ENCODE results near the gene LUZP2. TPM values are rescaled to one million over a fixed set of nuclear protein-coding genes. Genes with fewer than 3 reads are reported as not detected.

Gene LUZP2
- total RNA-seq, 2 donors from 2014 or later = 0.28 to 4.1 TPM

- no peak for DNase-seq (ENCODE audit: low spot score)
- 88% methylated on average over 5 of the region's 5 CpGs for WGBS
- Histone ChIP-seq H3K36me3 (no peaks in the 10 kb centered on the region), H3K27ac (no peak overlapping the region), H3K4me3 (no peak overlapping the region), H3K9me3 (no peaks in the 10 kb centered on the region), H3K27me3 (replicated peaks; ENCODE audit: insufficient read depth) (no peaks in the 10 kb centered on the region), H3K4me1 (replicated peaks) (no peaks in the 10 kb centered on the region)
- intact Hi-C loops (cut with DNase I) = no loop called here
- TF ChIP-seq CTCF (IDR thresholded peaks at IDR 0.05) = no peak
- no peak for TF ChIP-seq POLR2A (IDR thresholded peaks at IDR 0.05)
- no peak for TF ChIP-seq POLR2AphosphoS5 (IDR thresholded peaks at IDR 0.05)
These were observed 250.7 kb downstream of the LUZP2 start for GRCh38 chr11:24747275-24748251.

GRCh38 chr11:24748261-24748660, 251.4 kb downstream of the LUZP2 start:
- 82% methylated on average over 7 of the region's 7 CpGs for WGBS
- intact Hi-C loops (cut with DNase I) = no loop called here
- H3K9me3 ChIP-seq = no peaks in the 10 kb centered on the region
- no peak overlapping the region for H3K27ac ChIP-seq
- no peaks in the 10 kb centered on the region for H3K4me1 ChIP-seq (replicated peaks)
- no peaks in the 10 kb centered on the region for H3K27me3 ChIP-seq (replicated peaks; ENCODE audit: insufficient read depth)
- H3K36me3 ChIP-seq = no peaks in the 10 kb centered on the region
- DNase-seq (ENCODE audit: low spot score) = no peak
- no peak overlapping the region for H3K4me3 ChIP-seq
- TF ChIP-seq CTCF (IDR thresholded peaks at IDR 0.05) (no peak), POLR2AphosphoS5 (IDR thresholded peaks at IDR 0.05) (no peak), POLR2A (IDR thresholded peaks at IDR 0.05) (no peak)

- Histone ChIP-seq H3K4me3 (no peak overlapping the region), H3K27ac (no peak overlapping the region)
- intact Hi-C loops (cut with DNase I) = no loop called here
These were observed 257.6 kb downstream of the LUZP2 start for GRCh38 chr11:24754406-24754805.

GRCh38 chr11:24755260-24755839, 258.5 kb downstream of the LUZP2 start:
- Histone ChIP-seq H3K27me3 (replicated peaks; ENCODE audit: insufficient read depth) (no peaks in the 10 kb centered on the region), H3K36me3 (no peaks in the 10 kb centered on the region), H3K9me3 (no peaks in the 10 kb centered on the region), H3K4me3 (no peak overlapping the region), H3K4me1 (replicated peaks) (no peaks in the 10 kb centered on the region), H3K27ac (no peak overlapping the region)
- WGBS = 66% methylated on average over 7 of the region's 7 CpGs
- TF ChIP-seq CTCF (IDR thresholded peaks at IDR 0.05) (no peak), POLR2AphosphoS5 (IDR thresholded peaks at IDR 0.05) (no peak), POLR2A (IDR thresholded peaks at IDR 0.05) (no peak)
- intact Hi-C loops (cut with DNase I) = no loop called here
- no peak for DNase-seq (ENCODE audit: low spot score)

More at GRCh38 chr11:24754406-24754805, 257.6 kb downstream of the LUZP2 start:
- no peaks in the 10 kb centered on the region for H3K36me3 ChIP-seq
- no peaks in the 10 kb centered on the region for H3K4me1 ChIP-seq (replicated peaks)
- TF ChIP-seq POLR2A (IDR thresholded peaks at IDR 0.05) = no peak
- DNase-seq (ENCODE audit: low spot score) = no peak
- H3K9me3 ChIP-seq = no peaks in the 10 kb centered on the region
- no peaks in the 10 kb centered on the region for H3K27me3 ChIP-seq (replicated peaks; ENCODE audit: insufficient read depth)

GRCh38 chr11:24759742-24760141, 262.9 kb downstream of the LUZP2 start:
- TF ChIP-seq POLR2A (IDR thresholded peaks at IDR 0.05) (no peak), POLR2AphosphoS5 (IDR thresholded peaks at IDR 0.05) (no peak), CTCF (IDR thresholded peaks at IDR 0.05) (no peak)
- 91% methylated on average over 3 of the region's 3 CpGs for WGBS
- no peak for DNase-seq (ENCODE audit: low spot score)
- Histone ChIP-seq H3K4me3 (no peak overlapping the region), H3K27me3 (replicated peaks; ENCODE audit: insufficient read depth) (no peaks in the 10 kb centered on the region), H3K4me1 (replicated peaks) (no peaks in the 10 kb centered on the region), H3K27ac (no peak overlapping the region), H3K36me3 (no peaks in the 10 kb centered on the region), H3K9me3 (no peaks in the 10 kb centered on the region)
- intact Hi-C loops (cut with DNase I) = no loop called here
